C1 segment of cervical spinal cord (tissue), 14 donors: ENCODE measurements around the gene CHRDL1.
A peak's percentile ranks its signal among the peaks of the same experiment; 100 is the strongest.

Experiments used
- DNase-seq, 14 donors: peaks; one replicate each; lab custom pipeline; 2025; lab: John Stamatoyannopoulos, UW

CHRDL1 gene

GRCh38 chrX:110743679-110744340, 51.8 kb downstream of the CHRDL1 start:
- peak in 1 of 14 donors; percentile 0 for DNase-seq

GRCh38 chrX:110741213-110741796, 54.3 kb downstream of the CHRDL1 start:
- no peak for DNase-seq

GRCh38 chrX:110734894-110735541, 60.6 kb downstream of the CHRDL1 start:
- DNase-seq = no peak

- no peak for DNase-seq
Observed at GRCh38 chrX:110734271-110734670, 61.3 kb downstream of the CHRDL1 start.

GRCh38 chrX:110733166-110733565, 62.5 kb downstream of the CHRDL1 start:
- no peak for DNase-seq

GRCh38 chrX:110732266-110732665, 63.4 kb downstream of the CHRDL1 start:
- DNase-seq = no peak

- DNase-seq = no peak
Observed at GRCh38 chrX:110723844-110724243, 71.8 kb downstream of the CHRDL1 start.

GRCh38 chrX:110722135-110722534, 73.5 kb downstream of the CHRDL1 start:
- no peak for DNase-seq

- no peak for DNase-seq
Observed at GRCh38 chrX:110713666-110714065, 82.0 kb downstream of the CHRDL1 start.

GRCh38 chrX:110706446-110706845, 89.2 kb downstream of the CHRDL1 start:
- DNase-seq = no peak

- no peak for DNase-seq
Observed at GRCh38 chrX:110703641-110704040, 92.0 kb downstream of the CHRDL1 start.

- no peak for DNase-seq
Observed at GRCh38 chrX:110699109-110699508, 96.5 kb downstream of the CHRDL1 start.

- DNase-seq = no peak
Observed at GRCh38 chrX:110698696-110699095, 96.9 kb downstream of the CHRDL1 start.

GRCh38 chrX:110692866-110693265, 102.8 kb downstream of the CHRDL1 start:
- no peak for DNase-seq

- no peak for DNase-seq
Observed at GRCh38 chrX:110691446-110691845, 104.2 kb downstream of the CHRDL1 start.

GRCh38 chrX:110684653-110685052, 111.0 kb downstream of the CHRDL1 start:
- DNase-seq = no peak

- no peak for DNase-seq
Observed at GRCh38 chrX:110683925-110684324, 111.7 kb downstream of the CHRDL1 start.

- DNase-seq = no peak
Observed at GRCh38 chrX:110678591-110678990, 117.0 kb downstream of the CHRDL1 start.

GRCh38 chrX:110675886-110676285, 119.7 kb downstream of the CHRDL1 start:
- DNase-seq = no peak

GRCh38 chrX:110671068-110671803, 124.4 kb downstream of the CHRDL1 start:
- DNase-seq = no peak

- no peak for DNase-seq
Observed at GRCh38 chrX:110669572-110669971, 126.0 kb downstream of the CHRDL1 start.

- DNase-seq = no peak
Observed at GRCh38 chrX:110667706-110668105, 127.9 kb downstream of the CHRDL1 start.
